Activated CD8-positive, alpha-beta memory T cell treated with anti-CD3 and anti-CD28 coated beads, Interleukin-2, amount 10 ng/mL, durations not matched to agents 7 days and 5 days (primary cell): ENCODE measurements around the gene COL1A1. TPM values are rescaled to one million over a fixed set of nuclear protein-coding genes. Genes with fewer than 3 reads are reported as not detected.

Experiments
- ATAC-seq: fragments of 150-1000 bp; cut with Tn5 transposase; one replicate; pipeline ENCODE4 v1.10.0; 2021; ENCODE audit warnings: moderate library complexity
- CTCF ChIA-PET: fragments of 350-600 bp; sonication (Branson Sonifier 250); formaldehyde crosslinking; loops from one replicate; lab custom pipeline; 2021; ENCODE audit warnings: antibody characterized with exemption; lab: Charles Lee
- DNase-seq: peaks from one replicate; pipeline ENCODE4 v3.0.0-alpha.2; 2020
- H3K27ac Mint-ChIP-seq: one replicate; pipeline ENCODE4 v1.8.0; 2021; ENCODE audit warnings: mild to moderate bottlenecking, mixed read lengths
- H3K27me3 Mint-ChIP-seq: one replicate; pipeline ENCODE4 v1.8.0; 2021; ENCODE audit warnings: mixed read lengths
- H3K36me3 Mint-ChIP-seq: one replicate; pipeline ENCODE4 v1.8.0; 2021; ENCODE audit warnings: mild to moderate bottlenecking, mixed read lengths
- H3K4me1 Mint-ChIP-seq: one replicate; pipeline ENCODE4 v1.8.0; 2021; ENCODE audit warnings: mixed read lengths
- H3K4me3 Mint-ChIP-seq: one replicate; pipeline ENCODE4 v1.8.0; 2021; ENCODE audit warnings: mild to moderate bottlenecking, moderate library complexity, mixed read lengths
- H3K9me3 Mint-ChIP-seq: one replicate; pipeline ENCODE4 v1.8.0; 2022; ENCODE audit warnings: low read depth, mixed read lengths
- total RNA-seq, 2 experiments: library from RNA; stranded (reverse); gene quantifications; one replicate each; pipeline ENCODE4 v1.2.3, GENCODE V29; 2021

COL1A1 gene
- total RNA-seq, 2 experiments from 2014 or later: 0.67 to 1.6 TPM

- DNase-seq (no peak), ATAC-seq (no peak)
- Mint-ChIP-seq H3K27me3 (no peaks in the 10 kb centered on the region), H3K4me1 (peaks cover 17% of the 10 kb centered on the region), H3K36me3 (no peaks in the 10 kb centered on the region), H3K4me3 (no peak overlapping the region), H3K9me3 (no peaks in the 10 kb centered on the region), H3K27ac (no peak overlapping the region)
- CTCF ChIA-PET: no interaction called here
Observed at GRCh38 chr17:50185631-50186471, 15.6 kb downstream of the COL1A1 start.

GRCh38 chr17:50184611-50185398 is 16.6 kb downstream of the COL1A1 start:
- DNase-seq (no peak), ATAC-seq (no peak)
- H3K4me1 Mint-ChIP-seq: peaks cover 17% of the 10 kb centered on the region
- CTCF ChIA-PET: no interaction called here
- H3K9me3 Mint-ChIP-seq: no peaks in the 10 kb centered on the region
- no peak overlapping the region for H3K27ac Mint-ChIP-seq
- no peaks in the 10 kb centered on the region for H3K27me3 Mint-ChIP-seq
- H3K36me3 Mint-ChIP-seq: no peaks in the 10 kb centered on the region
- no peak overlapping the region for H3K4me3 Mint-ChIP-seq

GRCh38 chr17:50184064-50184463 is 17.4 kb downstream of the COL1A1 start:
- CTCF ChIA-PET: no interaction called here
- H3K27ac Mint-ChIP-seq: peak overlapping the region; percentile 60
- peak overlapping the region; percentile 47 for H3K4me3 Mint-ChIP-seq

GRCh38 chr17:50183421-50183994 is 17.9 kb downstream of the COL1A1 start:
- peaks cover 17% of the 10 kb centered on the region for H3K4me1 Mint-ChIP-seq
- no peaks in the 10 kb centered on the region for H3K27me3 Mint-ChIP-seq
- ATAC-seq (peak; percentile 43), DNase-seq (no peak)
- H3K27ac Mint-ChIP-seq: peak overlapping the region; percentile 60
- no peaks in the 10 kb centered on the region for H3K36me3 Mint-ChIP-seq
- CTCF ChIA-PET: interaction anchor here (1.1 to 3.2 kb wide), 2 partner anchors 13 to 17 kb away, joined by 3 to 17 read pairs; partner anchors contain the start of gene COL1A1
- H3K9me3 Mint-ChIP-seq: no peaks in the 10 kb centered on the region
- H3K4me3 Mint-ChIP-seq: peak overlapping the region; percentile 47

More at GRCh38 chr17:50184064-50184463, 17.4 kb downstream of the COL1A1 start:
- H3K4me1 Mint-ChIP-seq: peaks cover 17% of the 10 kb centered on the region
- H3K36me3 Mint-ChIP-seq: no peaks in the 10 kb centered on the region
- DNase-seq: no peak
- H3K9me3 Mint-ChIP-seq: no peaks in the 10 kb centered on the region
- no peak for ATAC-seq
- no peaks in the 10 kb centered on the region for H3K27me3 Mint-ChIP-seq

GRCh38 chr17:50182783-50183420 is 18.5 kb downstream of the COL1A1 start:
- peaks cover 21% of the 10 kb centered on the region for H3K4me1 Mint-ChIP-seq
- H3K27me3 Mint-ChIP-seq: no peaks in the 10 kb centered on the region
- no peak overlapping the region for H3K4me3 Mint-ChIP-seq
- no peaks in the 10 kb centered on the region for H3K9me3 Mint-ChIP-seq
- no peak for ATAC-seq
- peak overlapping the region; percentile 64 for H3K27ac Mint-ChIP-seq
- CTCF ChIA-PET: interaction anchor here (1.1 to 3.2 kb wide), 2 partner anchors 13 to 18 kb away, joined by 3 to 17 read pairs; partner anchors contain the start of gene COL1A1
- DNase-seq: no peak
- H3K36me3 Mint-ChIP-seq: no peaks in the 10 kb centered on the region

- DNase-seq (no peak), ATAC-seq (no peak)
- Mint-ChIP-seq H3K9me3 (no peaks in the 10 kb centered on the region), H3K27me3 (peaks cover 2% of the 10 kb centered on the region), H3K36me3 (no peaks in the 10 kb centered on the region), H3K4me1 (peaks cover 21% of the 10 kb centered on the region), H3K4me3 (no peak overlapping the region), H3K27ac (no peak overlapping the region)
- CTCF ChIA-PET: interaction anchor here (1.0 to 3.2 kb wide), 4 partner anchors 14 to 87 kb away, joined by 3 to 17 read pairs (median 4); partner anchors contain the start of genes COL1A1 and PDK2
Observed at GRCh38 chr17:50181591-50182560, 19.6 kb downstream of the COL1A1 start.

- DNase-seq: no peak
- Mint-ChIP-seq H3K27ac (no peak overlapping the region), H3K9me3 (no peaks in the 10 kb centered on the region), H3K27me3 (peaks cover 2% of the 10 kb centered on the region), H3K36me3 (no peaks in the 10 kb centered on the region), H3K4me3 (no peak overlapping the region), H3K4me1 (peaks cover 21% of the 10 kb centered on the region)
- CTCF ChIA-PET: interaction anchor here (0.7 to 3.2 kb wide), 4 partner anchors 12 to 86 kb away, joined by 3 to 17 read pairs (median 4); partner anchors contain the start of genes COL1A1 and PDK2
- no peak for ATAC-seq
Observed at GRCh38 chr17:50181144-50181543, 20.3 kb downstream of the COL1A1 start.

GRCh38 chr17:50180620-50181019 is 20.8 kb downstream of the COL1A1 start:
- Mint-ChIP-seq H3K4me3 (no peak overlapping the region), H3K27ac (no peak overlapping the region), H3K4me1 (peaks cover 21% of the 10 kb centered on the region), H3K9me3 (no peaks in the 10 kb centered on the region), H3K36me3 (no peaks in the 10 kb centered on the region), H3K27me3 (peaks cover 2% of the 10 kb centered on the region)
- no peak for ATAC-seq
- CTCF ChIA-PET: interaction anchor here (0.7 to 3.2 kb wide), 3 partner anchors 11 to 86 kb away, joined by 3 to 17 read pairs (median 5); partner anchors contain the start of genes COL1A1 and PDK2
- no peak for DNase-seq

GRCh38 chr17:50180111-50180510 is 21.3 kb downstream of the COL1A1 start:
- Mint-ChIP-seq H3K27me3 (peaks cover 2% of the 10 kb centered on the region), H3K4me1 (peaks cover 21% of the 10 kb centered on the region), H3K9me3 (no peaks in the 10 kb centered on the region), H3K36me3 (no peaks in the 10 kb centered on the region), H3K4me3 (no peak overlapping the region), H3K27ac (no peak overlapping the region)
- DNase-seq: no peak
- no peak for ATAC-seq
- CTCF ChIA-PET: interaction anchor here (1.2 kb wide), 1 partner anchor 85 kb away, joined by 3 read pairs; the partner anchor contains the start of gene PDK2

- peaks cover 2% of the 10 kb centered on the region for H3K27me3 Mint-ChIP-seq
- DNase-seq: peak; percentile 55
Observed at GRCh38 chr17:50177983-50178834, 23.2 kb downstream of the COL1A1 start.

GRCh38 chr17:50177476-50177875 is 24.0 kb downstream of the COL1A1 start:
- H3K36me3 Mint-ChIP-seq: no peaks in the 10 kb centered on the region
- CTCF ChIA-PET: interaction anchor here (0.9 to 5.6 kb wide), 9 partner anchors 8 to 119 kb away, joined by 3 to 25 read pairs (median 6); partner anchors contain the start of gene COL1A1
- no peak overlapping the region for H3K27ac Mint-ChIP-seq
- no peak overlapping the region for H3K4me3 Mint-ChIP-seq
- DNase-seq (no peak), ATAC-seq (no peak)
- H3K9me3 Mint-ChIP-seq: no peaks in the 10 kb centered on the region
- H3K4me1 Mint-ChIP-seq: peaks cover 4% of the 10 kb centered on the region
- peaks cover 2% of the 10 kb centered on the region for H3K27me3 Mint-ChIP-seq

More at GRCh38 chr17:50177983-50178834, 23.2 kb downstream of the COL1A1 start:
- Mint-ChIP-seq H3K4me1 (peaks cover 9% of the 10 kb centered on the region), H3K36me3 (no peaks in the 10 kb centered on the region), H3K4me3 (no peak overlapping the region), H3K27ac (no peak overlapping the region), H3K9me3 (no peaks in the 10 kb centered on the region)
- CTCF ChIA-PET: interaction anchor here (0.6 to 5.6 kb wide), 14 partner anchors 9 to 119 kb away, joined by 3 to 25 read pairs (median 4); partner anchors contain the start of genes COL1A1 and PDK2
- ATAC-seq: peak; percentile 79
